GM21515 (cell line): ENCODE data around the gene CCDC38.
"Not testable (repeated sequence)": the region's sequence is repeated elsewhere in the genome, so short reads cannot be mapped to it uniquely, and the experiment has no call there.

Experiments
- ATAC-seq: cut with Tn5 transposase; IDR thresholded peaks from one replicate; pipeline ENCODE4 v1.9.1; 2021; ENCODE audit not compliant: unreplicated experiment

The CCDC38 gene

DNA sequence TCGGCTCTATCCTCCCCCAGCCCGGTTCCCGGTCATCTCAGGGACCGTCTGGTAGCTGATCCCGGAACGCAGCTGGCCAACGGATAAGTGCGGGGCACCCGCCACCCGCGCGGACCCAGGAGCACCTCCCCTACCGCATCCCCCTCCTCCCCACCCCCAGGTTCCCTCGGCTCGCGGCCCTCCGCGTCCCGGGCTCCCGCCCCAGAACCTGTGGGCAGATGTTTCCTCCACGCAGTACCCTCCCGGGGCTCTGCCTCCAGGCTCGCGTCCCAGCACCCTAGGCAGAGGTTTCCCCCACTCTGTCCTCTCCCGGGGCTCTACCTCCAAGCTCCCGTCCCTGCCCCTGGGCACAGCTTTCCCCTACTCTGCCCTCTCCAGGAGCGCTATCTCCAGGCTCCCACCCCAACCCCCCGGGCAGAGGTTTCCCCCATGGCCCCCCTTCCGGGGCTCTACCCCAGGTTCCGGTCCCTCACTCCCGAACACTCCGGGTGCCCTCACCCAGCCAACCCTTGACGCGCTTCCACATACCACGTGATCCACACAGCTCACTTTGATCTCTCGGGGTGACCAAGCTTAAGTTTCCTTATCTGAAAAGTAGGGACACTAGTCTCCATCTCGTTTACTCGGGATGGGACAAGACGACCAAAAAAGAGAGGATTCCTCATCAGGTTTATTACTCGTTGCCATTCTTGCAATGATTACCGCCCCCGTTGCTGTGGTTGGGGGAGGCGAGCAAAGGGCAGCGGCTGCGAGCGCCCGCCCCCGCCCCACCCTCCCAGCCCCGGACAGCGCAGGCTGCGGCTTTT is at the start of gene CCDC38:
Gene CCDC38 (minus strand): TSS at position 91 of the 806 bp plus-strand sequence. CDS start 6,105 bp downstream, outside the sequence.
- peak; percentile 99 for ATAC-seq

DNA sequence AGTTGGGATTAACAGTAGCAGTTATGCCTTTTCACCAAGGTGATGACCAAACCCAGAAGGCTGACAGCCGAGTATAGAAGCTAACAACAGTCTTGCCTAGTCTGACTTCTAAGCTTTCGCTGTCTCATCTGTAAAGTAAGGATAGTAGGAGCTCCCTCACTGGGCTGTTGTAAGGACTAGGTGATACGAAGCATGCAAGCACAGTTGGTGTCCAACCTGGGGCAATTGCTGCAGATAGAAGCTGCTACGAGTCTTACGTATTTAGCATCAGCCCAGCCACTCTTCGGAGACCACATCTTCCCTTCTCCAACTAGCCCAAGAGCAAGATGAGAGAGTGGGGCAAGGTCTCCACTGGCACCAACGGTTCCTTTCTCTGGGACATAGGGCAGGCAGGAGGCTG is 47.7 kb upstream of the CCDC38 start:
- no peak for ATAC-seq

DNA sequence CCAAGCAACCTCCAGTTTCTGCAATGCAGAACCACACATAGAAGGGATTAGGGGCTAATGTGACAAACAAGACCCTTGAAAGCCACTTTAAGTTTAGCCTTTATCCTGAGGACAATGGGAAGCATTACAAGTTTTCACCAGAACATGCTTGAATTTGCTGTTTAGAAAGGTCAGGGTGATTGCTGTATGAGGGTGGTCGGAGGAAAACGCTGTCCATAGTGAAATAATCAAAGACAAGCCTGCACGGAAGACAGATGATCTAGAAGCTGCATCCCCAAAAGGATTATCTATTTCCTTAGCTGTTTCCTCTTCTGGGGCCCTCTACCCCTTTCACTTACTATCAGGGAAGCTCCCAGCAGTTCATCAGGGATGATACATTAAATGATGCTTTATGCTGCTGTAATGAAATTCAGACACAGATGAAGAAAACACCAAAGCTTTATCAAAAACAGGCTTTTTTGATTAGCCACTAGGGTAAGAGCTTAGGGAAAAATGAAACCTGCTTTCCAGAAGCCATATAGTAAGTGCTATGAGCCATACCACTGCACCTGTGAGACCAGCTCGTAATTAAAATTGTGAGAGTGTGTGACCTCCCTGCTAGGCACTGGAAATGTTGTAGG is 47.2 kb upstream of the CCDC38 start:
- no peak for ATAC-seq

DNA sequence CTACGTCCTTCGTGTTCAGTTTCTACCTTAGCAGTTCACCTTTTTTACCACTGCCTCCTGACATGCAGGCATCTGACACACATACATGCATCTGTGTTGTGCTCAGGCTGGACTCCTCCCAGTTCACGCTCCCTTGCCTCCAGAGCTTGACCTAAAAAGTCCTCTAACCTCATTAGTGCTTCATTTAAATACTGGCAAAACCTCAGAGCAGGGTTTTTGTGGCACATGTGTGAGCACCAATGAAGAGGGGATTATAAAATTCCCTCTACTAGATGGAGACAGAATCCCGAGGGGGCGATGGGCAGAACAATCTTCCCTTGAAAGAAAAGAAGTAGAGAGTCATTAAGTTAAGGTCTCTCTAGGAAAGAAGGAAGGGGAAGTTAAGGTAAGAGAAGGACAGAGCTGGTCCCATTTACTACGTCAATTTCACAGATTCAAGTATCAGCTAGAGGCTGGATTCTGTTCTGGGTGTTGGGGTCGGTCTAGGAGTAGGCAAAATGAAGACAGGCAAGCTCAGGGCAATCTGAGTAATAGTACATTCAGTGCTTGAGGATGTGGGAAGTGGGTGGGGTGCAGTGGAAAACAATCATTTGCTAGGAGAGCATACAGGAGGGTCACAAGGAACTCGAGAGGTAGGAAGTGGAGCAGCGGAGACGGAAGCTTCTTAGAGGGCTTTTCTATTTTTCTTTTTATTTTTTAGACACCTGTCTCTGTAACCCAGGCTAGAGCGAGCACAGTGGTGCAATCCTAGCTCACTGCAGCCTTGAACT is 46.3 kb upstream of the CCDC38 start:
- ATAC-seq, result no peak

DNA sequence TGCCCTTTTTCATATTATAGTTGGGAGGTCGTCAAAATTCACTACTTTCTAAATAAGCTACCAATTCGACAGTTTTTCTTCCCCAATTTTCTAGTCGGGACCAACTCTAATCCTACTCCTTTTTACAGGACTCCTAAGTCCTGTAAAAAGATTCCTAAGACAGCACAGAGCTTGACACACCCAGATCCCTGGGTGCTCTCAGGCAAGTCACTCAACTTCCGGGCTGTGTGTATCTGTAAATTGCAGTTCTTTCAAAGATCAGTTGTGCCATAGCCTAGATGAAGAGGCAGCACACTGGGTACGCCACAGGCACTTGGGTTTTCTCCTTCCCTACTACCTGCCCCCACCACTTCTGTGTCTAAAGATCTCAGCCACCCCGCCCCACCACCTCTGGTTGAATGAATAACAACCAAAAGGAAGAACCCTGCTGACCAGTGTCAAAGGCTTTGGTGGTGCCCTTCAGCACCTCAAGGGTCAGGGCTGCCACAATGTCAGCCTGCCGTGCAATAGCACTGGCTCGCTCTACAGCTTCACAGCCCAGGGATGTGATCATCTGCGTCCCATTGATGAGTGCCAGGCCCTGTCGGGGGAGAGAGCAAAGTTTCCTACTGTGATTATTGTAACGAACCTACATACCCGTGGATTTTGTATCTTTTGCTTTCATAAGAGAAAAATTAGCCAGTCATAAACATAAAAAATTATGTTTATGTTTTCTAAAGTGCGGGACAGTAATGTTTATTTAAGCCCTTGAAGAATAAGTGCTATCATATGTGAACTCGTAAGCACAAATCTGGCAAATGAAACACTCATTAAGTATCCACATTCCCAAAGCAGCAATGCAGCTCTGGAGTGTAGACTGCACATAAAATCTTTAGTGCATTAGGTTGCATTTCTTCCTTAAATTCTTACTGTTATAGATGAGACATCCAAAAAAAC is 44.5 kb upstream of the CCDC38 start:
- no peak for ATAC-seq

DNA sequence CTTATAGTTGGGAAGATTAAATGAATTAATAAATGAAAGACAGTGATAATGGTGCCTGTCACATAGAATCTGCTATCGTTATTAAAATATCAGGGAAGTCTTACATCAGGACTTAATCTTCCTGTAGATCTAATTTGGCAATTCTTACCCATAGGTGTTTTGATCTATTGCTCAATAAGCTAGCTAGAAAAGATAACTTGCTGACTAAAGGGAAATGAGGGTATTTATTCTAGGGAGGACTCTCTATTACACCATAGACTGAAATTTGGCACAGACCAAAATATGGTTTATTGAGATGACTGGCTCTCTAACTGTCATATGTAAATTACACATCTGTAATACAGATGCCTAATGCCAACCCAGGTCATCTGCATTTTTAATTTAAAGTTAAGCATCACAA is 42.3 kb upstream of the CCDC38 start:
- ATAC-seq, result no peak

DNA sequence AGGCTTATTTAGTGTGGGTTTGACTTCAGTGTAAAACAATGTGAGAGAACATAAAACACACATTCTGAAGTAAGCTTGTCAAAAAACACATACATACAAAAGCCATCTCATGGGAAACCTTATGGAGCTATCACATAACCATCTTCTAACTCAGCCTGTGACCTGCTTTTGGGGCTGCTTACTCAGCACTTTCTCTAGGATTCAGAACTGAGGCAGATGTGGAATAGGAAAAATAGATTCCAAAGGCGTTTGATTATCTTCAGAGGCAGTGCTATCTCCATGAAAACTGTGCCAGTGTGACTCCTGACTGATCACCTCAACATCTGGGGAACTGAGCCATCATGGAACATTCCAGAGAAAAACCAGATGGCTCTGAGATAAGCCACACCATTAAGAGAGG is 40.2 kb upstream of the CCDC38 start:
- no peak for ATAC-seq

DNA sequence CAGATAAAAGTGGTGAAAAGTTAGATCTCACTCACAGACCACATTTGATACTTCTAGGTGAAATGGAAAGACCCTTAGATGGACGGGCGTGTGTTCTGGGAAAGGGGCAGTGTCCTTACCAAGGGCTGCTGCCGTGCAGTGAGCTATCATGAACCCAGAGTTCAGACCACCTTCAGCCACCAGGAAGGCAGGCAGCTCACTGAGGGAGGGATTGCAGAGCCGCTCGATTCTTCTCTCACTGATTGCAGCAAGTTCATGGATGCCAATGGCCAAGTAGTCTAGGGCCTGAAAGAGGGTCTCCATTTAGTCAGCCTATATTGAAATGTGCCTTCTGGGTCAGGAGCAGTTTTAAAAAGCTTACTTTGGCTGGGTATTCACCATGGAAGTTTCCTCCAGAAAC is 38.0 kb upstream of the CCDC38 start:
- no peak for ATAC-seq

DNA sequence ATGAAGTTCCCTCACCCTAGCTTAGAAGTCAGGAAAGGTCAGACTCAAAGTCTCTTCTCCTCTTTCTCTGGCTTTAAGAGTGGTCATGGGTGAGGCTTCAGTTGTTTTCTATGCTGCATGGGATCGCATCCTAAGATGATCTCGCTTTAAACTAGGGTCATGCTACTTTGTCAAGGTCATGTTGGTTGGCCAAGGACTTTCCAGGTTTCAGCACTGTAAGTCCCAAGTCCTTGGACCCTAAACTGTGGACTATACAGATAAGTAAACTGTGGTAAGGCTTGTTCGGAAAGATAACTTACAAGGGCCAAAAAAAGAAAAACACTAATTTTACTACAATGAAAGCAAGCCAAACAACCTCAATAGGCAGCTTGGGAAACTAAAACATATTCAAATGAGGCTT is 36.4 kb upstream of the CCDC38 start:
- no peak for ATAC-seq

DNA sequence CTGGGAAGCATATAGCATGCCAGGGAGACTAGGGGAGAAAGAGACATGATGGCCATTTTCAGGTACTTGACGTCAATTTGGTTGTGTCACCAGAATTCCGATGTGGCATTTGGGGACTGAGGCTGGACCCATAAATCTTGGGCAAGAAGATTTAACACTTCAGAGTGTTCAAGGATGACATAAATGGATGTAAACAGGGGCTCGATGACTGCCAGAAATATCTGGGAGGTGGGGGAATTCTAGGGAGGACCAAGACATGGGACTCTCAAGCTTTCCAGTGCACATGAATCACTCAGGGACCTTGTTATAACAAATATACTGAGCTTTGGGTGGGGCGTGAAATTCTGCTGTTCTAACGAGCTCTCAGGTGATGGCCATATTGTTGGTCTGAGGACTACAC is 35.9 kb upstream of the CCDC38 start:
- ATAC-seq, result no peak

DNA sequence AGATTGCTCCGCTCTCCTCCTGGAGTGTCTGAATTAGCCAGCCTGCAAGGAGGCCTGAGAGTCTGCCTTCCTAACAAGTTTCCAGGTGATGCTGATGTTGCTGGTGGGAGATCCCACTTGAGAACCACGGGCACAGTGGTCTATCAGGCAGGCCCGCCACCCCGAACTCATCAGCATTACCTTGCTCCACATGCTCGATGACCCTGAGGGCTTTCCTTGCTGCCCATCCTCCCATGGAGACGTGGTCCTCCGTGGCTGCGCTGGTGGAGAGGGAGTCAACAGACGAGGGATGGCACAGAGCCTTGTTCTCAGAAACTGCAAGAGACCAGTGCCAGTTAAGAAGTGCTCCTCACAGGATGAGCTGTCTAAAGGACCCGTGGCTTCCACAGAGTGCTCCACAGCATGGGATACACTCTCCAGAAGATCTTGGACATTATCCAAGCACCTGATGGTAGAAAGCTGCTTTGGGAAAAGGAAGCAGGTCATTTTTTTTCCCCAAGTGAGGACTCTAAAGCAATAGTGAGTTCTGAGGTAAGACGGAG is 35.4 kb upstream of the CCDC38 start:
- no peak for ATAC-seq

DNA sequence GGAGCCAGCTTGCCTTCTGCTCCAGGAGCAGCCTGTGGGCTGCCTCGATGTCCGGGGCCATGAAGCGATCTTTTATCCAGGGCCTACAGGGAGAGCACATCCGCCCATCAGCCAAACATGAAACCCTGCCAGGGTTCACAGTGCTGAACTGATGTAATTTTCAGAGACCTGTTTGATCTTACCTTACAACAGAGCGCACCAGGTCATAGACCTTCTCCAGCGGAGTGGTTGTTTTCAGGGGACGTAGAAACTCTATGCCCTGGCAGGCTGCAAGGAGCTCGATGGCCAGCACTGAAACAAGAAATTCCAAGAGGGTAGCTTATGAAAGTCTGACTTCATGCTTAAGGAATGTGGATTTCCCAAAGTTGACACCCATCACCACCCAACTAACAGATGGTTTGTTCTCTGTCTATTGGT is 34.0 kb upstream of the CCDC38 start:
- ATAC-seq, result no peak

DNA sequence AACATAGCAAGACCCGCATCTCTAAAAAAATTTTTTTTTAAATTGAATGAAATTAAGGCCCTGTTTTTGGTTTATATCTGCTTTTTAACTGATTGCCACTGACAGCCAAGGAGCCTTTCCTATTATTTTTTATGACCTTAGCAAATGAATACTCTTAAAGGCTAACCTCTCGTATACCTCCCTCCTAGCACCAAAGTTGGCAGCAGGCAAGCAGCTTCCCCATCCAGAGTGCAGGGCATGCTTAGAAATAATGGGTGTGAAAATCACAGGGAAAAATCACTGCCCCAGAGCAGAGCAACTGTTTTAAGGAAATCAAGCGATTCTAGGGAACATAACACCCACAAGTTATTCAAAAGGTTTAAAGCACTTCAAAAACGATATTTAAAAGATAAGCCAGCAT is 33.1 kb upstream of the CCDC38 start:
- ATAC-seq, result no peak

DNA sequence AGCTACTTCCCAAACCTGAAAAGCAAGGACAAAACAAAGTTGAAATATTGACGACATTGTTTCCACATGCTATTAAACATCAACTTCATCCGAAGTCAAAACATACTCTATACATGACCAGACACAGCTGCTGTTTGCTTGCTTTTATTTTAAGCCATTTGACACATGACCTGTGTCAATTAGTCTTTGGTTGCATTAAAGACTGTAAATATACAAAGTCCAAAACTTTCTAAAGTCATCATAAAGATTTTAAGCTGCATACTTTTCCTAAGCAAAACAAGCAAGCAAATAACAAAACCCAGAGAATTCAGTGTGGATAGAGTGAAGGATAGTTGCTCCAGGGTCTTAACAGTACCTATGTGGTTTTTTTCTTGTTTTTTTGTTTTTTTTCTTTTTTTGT is 31.9 kb upstream of the CCDC38 start:
- ATAC-seq, result no peak

DNA sequence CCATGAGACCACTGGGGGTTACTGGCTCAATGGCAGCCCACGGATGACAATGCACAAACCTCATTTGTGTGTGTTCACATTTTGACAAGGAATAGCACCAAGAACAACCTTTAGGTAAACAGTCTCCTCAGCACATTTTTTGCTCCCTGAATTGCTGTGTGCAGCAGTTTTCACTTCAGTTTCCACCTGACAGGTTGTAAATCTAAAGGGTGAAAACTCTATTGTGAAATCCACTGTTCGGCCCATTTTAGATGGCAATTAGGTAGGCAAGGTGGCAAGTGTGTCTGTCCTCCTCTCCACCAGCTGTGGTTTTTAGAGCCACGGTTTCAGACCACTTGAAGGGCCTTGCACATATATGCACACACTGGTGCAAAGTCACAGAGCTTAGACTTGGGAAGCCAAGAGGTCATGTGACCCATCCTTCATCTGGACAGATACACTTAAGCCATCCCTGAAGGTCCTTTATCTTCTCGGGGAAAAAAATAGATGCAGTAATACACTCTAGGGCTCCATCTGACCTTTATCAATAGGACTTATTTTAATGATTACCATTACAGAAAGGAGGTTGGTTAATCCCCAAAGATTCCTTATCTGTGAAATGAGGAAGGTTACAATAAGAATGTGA is 30.5 kb upstream of the CCDC38 start:
- no peak for ATAC-seq

DNA sequence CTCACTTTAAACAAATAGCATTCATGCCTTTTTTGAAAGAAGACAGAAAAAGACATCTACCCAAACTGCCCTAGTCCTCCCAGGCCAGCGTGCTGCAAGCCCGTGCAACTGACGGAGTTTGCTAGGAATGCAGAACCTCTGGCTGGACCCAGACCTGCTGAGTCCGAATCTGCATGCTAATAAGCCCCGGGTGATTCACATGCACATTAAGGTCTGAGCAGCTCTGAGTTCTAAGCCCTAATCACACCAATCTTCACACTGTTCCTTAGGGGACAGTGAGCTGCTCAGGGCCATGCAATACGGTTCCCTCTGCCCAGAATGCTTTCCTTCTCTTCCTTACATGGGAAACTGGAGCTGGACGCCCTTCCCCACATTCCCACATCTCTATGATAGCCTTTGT is 28.5 kb upstream of the CCDC38 start:
- no peak for ATAC-seq

DNA sequence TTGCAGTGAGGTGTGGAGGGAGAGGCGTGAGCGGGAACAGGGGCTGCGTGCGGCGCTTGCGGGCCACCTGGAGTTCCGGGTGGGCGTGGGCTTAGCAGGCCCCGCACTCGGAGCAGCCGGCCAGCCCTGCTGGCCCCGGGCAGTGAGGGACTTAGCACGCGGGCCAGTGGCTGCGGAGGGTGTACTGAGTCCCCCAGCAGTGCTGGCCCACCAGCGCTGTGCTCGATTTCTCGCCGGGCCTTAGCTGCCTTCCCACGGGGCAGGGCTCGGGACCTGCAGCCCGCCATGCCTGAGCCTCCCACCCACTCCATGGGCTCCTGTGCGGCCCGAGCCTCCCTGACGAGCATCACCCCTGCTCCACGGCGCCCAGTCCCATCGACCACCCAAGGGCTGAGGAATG is 26.7 kb upstream of the CCDC38 start:
- not testable (repeated sequence) for ATAC-seq

DNA sequence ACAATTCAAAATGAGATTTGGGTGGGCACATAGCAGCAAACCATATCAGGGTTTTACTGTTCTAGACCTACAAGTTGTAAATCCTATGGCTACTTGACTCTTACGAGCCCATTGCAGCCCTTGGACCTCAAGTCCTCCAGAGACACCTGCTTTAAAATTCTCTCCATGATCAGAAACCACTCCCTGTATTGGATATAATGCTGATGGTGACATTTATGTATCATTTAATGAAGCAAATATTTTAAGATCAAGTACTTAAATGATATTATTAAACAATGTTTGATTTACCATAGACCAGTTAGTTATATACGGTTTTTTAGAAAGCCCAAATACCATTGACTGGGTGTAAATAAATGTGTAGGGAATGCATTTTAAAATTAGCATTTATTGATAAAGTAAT is 24.9 kb upstream of the CCDC38 start:
- ATAC-seq, result no peak

DNA sequence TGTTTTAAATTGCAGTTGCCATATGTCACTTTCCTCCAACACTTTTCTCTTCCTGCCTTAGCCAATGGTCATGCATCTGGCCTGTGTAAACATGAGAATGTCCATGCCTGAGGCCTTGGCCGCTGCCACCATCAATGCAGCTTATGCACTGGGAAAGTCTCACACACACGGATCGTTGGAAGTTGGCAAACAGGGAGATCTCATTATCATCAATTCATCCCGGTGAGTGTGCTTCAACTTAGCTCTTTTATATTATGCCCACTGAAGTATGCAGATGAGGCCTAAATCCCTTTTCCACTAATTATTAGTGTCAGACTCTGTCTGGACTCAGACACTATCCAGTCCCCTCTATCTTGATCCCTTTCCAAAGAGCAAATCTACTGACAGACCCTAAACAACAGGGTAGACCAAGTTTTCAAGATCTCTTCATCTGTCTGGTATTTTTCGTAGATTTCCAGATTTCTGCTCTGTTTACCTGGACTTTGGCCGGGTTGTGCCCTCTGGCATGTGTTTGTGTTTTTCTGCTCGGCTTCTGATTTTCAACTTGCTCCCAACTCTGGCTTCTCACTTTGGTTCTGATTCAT is 24.0 kb upstream of the CCDC38 start:
- ATAC-seq, result no peak

DNA sequence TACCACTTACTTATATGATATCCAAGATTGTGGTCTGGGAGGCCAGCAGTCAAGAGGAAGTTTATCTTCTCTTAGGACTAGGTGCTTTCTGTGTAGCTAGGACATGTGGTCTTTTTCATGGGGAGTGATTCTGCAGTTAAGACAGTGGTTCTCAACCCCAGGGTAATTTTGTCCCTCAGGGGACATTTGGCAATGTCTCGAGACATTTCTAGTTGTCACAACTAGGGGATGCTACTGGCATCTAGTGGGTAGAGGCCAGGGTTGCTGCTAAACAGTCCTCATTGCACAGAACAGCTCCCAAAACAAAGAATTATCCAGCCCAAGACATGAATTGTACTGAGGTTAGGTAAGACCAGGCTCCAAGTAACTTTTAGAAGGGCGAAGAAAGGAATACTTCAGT is 20.7 kb upstream of the CCDC38 start:
- no peak for ATAC-seq
